Panc1 (cell line): ENCODE measurements around the gene TFEB. TPM values are rescaled to one million over a fixed set of nuclear protein-coding genes. Genes with fewer than 3 reads are reported as not detected.

ENCODE experiments used
- ATAC-seq: fragments of 200-7000 bp; cut with Tn5 transposase; 2 replicates; pipeline ENCODE4 v1.9.1; 2020; ENCODE audit warnings: mild to moderate bottlenecking, moderate library complexity
- BruUV-seq: library from RNA; stranded (reverse); fragments of 400-500 nt; replicated peaks from 2 replicates; lab custom pipeline; 2021; lab: Mats Ljungman, UMichigan
- CTCF ChIA-PET: fragments of 300-600 bp; sonication (Branson Sonifier 250); formaldehyde crosslinking; loops from one replicate; lab custom pipeline; 2022; ENCODE audit warnings: antibody characterized with exemption; lab: Charles Lee
- POLR2A ChIA-PET: fragments of 300-600 bp; sonication (Branson Sonifier 250); formaldehyde crosslinking; loops from one replicate; lab custom pipeline; 2022; ENCODE audit warnings: antibody characterized with exemption; lab: Charles Lee
- DNase-seq: peaks from one replicate; pipeline ENCODE4 v3.0.0-alpha.2; 2010; ENCODE audit warnings: low read depth, low spot score
- H3K27ac ChIP-seq: 2 replicates; pipeline ENCODE4 v1.5.1; 2011; ENCODE audit warnings: mild to moderate bottlenecking, low read length, inconsistent platforms
- H3K27me3 ChIP-seq: fragments of 200-500 bp; sonication (Bioruptor generic); 2 replicates; pipeline ENCODE4 v1.6.0; 2014; ENCODE audit warnings: low read length, inconsistent platforms; ENCODE audit not compliant: control insufficient read depth, insufficient read depth
- H3K36me3 ChIP-seq: fragments of 200-500 bp; sonication (Bioruptor generic); 2 replicates; pipeline ENCODE4 v1.5.1; 2014; ENCODE audit warnings: inconsistent platforms, mild to moderate bottlenecking, low read length, moderate library complexity; ENCODE audit not compliant: control insufficient read depth, insufficient read depth
- H3K4me1 ChIP-seq: 2 replicates; pipeline ENCODE4 v1.5.1; 2011; ENCODE audit warnings: inconsistent platforms, mild to moderate bottlenecking, low read length, moderate library complexity; ENCODE audit not compliant: control insufficient read depth, insufficient read depth
- H3K4me3 ChIP-seq, 2 experiments: 2 replicates each; pipeline ENCODE4 v1.5.1; 2011 to 2012; ENCODE audit warnings: low read depth in 2 of 2, low read length in 2 of 2, mild to moderate bottlenecking in 2 of 2, inconsistent platforms in 1 of 2, moderate library complexity in 1 of 2
- H3K9me3 ChIP-seq: fragments of 200-500 bp; sonication (Bioruptor generic); 2 replicates; pipeline ENCODE4 v1.5.1; 2014; ENCODE audit warnings: low read depth, mild to moderate bottlenecking, inconsistent platforms, low read length, moderate library complexity; ENCODE audit not compliant: control insufficient read depth, insufficient read depth
- POLR2AphosphoS5 ChIP-seq: IDR thresholded peaks from 2 replicates; pipeline ENCODE4 v1.6.1; 2012; ENCODE audit warnings: mild to moderate bottlenecking, low read depth, low read length, moderate library complexity
- SIN3A ChIP-seq: IDR thresholded peaks from 2 replicates; pipeline ENCODE4 v1.6.1; 2012; ENCODE audit warnings: low read depth, mild to moderate bottlenecking, low read length, moderate library complexity, borderline replicate concordance; ENCODE audit not compliant: insufficient read depth
- TCF7L2 ChIP-seq: IDR thresholded peaks from 2 replicates; pipeline ENCODE4 v1.6.1; 2011; ENCODE audit warnings: mild to moderate bottlenecking, low read depth, low read length, inconsistent platforms
- in situ Hi-C: cut with HindIII; loops from 2 replicates; pipeline ENCODE4 v1.10.0; 2016; ENCODE audit warnings: low sequenced_read_pairs, low pct_unique_long_range_greater_than_20kb
- intact Hi-C: fragments of 100-400 bp; cut with micrococcal nuclease; formaldehyde crosslinking; loops from one replicate; pipeline ENCODE4 v1.10.0; 2022; ENCODE audit not compliant: unreplicated experiment
- total RNA-seq: library from RNA; stranded (reverse); gene quantifications from one replicate; pipeline ENCODE4 v1.2.1, GENCODE V29; 2021; ENCODE audit not compliant: unreplicated experiment
- TF ChIP-seq, protein P1 (sequence below), 2 experiments: IDR thresholded peaks; 2 replicates each; pipeline ENCODE4 v1.6.1; 2011 to 2012; ENCODE audit warnings: low read depth in 2 of 2, control low read depth in 1 of 2, low read length in 1 of 2, mild to moderate bottlenecking in 1 of 2, moderate library complexity in 1 of 2; ENCODE audit not compliant: insufficient read depth in 1 of 2
- TF ChIP-seq, protein P2 (sequence below): fragments of 450-650 bp; IDR thresholded peaks from 2 replicates; pipeline ENCODE4 v1.5.1; 2017; ENCODE audit warnings: mild to moderate bottlenecking

The TFEB gene
- total RNA-seq, 1 experiment from 2014 or later: 13.3 TPM

DNA sequence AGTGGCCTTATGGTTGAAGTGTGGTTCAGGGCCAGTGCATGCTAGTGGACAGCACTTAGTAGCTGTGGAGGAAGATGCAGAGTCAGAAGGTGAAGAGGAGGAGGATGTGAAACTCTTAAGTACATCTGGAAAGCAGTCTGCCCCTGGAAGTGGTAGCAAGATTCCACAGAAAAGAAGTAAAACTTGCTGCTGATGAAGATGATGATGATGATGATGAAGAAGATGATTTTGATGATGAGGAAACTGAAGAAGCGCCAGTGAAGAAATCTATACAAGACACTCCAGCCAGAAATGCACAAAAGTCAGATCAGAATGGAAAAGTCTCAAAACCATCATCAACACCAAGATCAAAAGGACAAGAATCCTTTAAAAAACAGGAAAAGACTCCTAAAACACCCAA, 68.2 kb downstream of the TFEB start:
- CTCF ChIA-PET: no interaction called here
- no peak overlapping the region for H3K27ac ChIP-seq

DNA sequence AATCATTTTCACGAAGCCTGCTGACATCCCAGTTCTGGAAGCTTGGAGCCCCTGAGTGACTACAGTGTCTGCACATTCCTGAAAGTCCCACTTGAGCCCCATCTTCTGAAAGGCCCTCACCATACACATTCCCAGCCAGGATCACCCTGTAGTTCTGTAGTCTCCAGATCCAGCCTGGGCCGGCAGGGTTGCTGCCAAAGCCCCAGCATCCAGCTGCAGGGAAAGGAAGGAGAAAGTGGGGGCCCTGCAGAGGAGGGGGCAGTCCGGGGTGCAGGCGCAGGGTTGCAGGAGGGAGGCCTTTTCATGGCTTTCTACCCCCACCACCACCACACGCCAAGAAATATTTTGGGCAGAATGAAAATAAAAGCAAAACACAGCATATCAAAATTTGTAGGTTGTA, 71.1 kb downstream of the TFEB start:
- intact Hi-C loops: no loop called here
- POLR2A ChIA-PET: no interaction called here
- CTCF ChIA-PET: no interaction called here
- no peak for ATAC-seq
- no peak for TF ChIP-seq TCF7L2
- no peak for TF ChIP-seq SIN3A
- no peak for TF ChIP-seq POLR2AphosphoS5
- TF ChIP-seq, protein P1, sequence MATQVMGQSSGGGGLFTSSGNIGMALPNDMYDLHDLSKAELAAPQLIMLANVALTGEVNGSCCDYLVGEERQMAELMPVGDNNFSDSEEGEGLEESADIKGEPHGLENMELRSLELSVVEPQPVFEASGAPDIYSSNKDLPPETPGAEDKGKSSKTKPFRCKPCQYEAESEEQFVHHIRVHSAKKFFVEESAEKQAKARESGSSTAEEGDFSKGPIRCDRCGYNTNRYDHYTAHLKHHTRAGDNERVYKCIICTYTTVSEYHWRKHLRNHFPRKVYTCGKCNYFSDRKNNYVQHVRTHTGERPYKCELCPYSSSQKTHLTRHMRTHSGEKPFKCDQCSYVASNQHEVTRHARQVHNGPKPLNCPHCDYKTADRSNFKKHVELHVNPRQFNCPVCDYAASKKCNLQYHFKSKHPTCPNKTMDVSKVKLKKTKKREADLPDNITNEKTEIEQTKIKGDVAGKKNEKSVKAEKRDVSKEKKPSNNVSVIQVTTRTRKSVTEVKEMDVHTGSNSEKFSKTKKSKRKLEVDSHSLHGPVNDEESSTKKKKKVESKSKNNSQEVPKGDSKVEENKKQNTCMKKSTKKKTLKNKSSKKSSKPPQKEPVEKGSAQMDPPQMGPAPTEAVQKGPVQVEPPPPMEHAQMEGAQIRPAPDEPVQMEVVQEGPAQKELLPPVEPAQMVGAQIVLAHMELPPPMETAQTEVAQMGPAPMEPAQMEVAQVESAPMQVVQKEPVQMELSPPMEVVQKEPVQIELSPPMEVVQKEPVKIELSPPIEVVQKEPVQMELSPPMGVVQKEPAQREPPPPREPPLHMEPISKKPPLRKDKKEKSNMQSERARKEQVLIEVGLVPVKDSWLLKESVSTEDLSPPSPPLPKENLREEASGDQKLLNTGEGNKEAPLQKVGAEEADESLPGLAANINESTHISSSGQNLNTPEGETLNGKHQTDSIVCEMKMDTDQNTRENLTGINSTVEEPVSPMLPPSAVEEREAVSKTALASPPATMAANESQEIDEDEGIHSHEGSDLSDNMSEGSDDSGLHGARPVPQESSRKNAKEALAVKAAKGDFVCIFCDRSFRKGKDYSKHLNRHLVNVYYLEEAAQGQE (IDR thresholded peaks at IDR 0.05; ENCODE audit: insufficient read depth in 1 of 2, low read depth in 2 of 2, low read length in 1 of 2): no peak
- TF ChIP-seq, protein P2, sequence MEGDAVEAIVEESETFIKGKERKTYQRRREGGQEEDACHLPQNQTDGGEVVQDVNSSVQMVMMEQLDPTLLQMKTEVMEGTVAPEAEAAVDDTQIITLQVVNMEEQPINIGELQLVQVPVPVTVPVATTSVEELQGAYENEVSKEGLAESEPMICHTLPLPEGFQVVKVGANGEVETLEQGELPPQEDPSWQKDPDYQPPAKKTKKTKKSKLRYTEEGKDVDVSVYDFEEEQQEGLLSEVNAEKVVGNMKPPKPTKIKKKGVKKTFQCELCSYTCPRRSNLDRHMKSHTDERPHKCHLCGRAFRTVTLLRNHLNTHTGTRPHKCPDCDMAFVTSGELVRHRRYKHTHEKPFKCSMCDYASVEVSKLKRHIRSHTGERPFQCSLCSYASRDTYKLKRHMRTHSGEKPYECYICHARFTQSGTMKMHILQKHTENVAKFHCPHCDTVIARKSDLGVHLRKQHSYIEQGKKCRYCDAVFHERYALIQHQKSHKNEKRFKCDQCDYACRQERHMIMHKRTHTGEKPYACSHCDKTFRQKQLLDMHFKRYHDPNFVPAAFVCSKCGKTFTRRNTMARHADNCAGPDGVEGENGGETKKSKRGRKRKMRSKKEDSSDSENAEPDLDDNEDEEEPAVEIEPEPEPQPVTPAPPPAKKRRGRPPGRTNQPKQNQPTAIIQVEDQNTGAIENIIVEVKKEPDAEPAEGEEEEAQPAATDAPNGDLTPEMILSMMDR: no peak
- no peaks in the 10 kb centered on the region for H3K36me3 ChIP-seq
- BruUV-seq: no TSS peak
- no peak for DNase-seq
- H3K4me1 ChIP-seq: no peaks in the 10 kb centered on the region
- no peak overlapping the region for H3K27ac ChIP-seq
- in situ Hi-C loops: no loop called here
- no peak overlapping the region for H3K4me3 ChIP-seq
- peaks cover 4% of the 10 kb centered on the region for H3K27me3 ChIP-seq
- H3K9me3 ChIP-seq: peaks cover 2% of the 10 kb centered on the region; the same call in 1 of the 2 replicates

More for the DNA sequence above, 68.2 kb downstream of the TFEB start:
- no peaks in the 10 kb centered on the region for H3K4me1 ChIP-seq
- no peak overlapping the region for H3K4me3 ChIP-seq
- intact Hi-C loops: no loop called here
- in situ Hi-C loops: no loop called here
- H3K9me3 ChIP-seq: peaks cover 2% of the 10 kb centered on the region; the same call in 1 of the 2 replicates
- peaks cover 4% of the 10 kb centered on the region for H3K27me3 ChIP-seq
- TF ChIP-seq, protein P2: no peak
- TF ChIP-seq, protein P1 (IDR thresholded peaks at IDR 0.05; ENCODE audit: insufficient read depth in 1 of 2, low read depth in 2 of 2, low read length in 1 of 2): no peak
- TF ChIP-seq POLR2AphosphoS5: no peak
- TF ChIP-seq TCF7L2: no peak
- no peak for TF ChIP-seq SIN3A
- no TSS peak for BruUV-seq
- no peaks in the 10 kb centered on the region for H3K36me3 ChIP-seq
- DNase-seq (no peak), ATAC-seq (no peak)
- POLR2A ChIA-PET: no interaction called here
